GM18508 (cell line): Measurements from ENCODE around the gene RIMKLB.

Source experiments
- ATAC-seq: cut with Tn5 transposase; IDR thresholded peaks from one replicate; pipeline ENCODE4 v1.9.1; 2021; ENCODE audit warnings: moderate number of reproducible peaks; ENCODE audit not compliant: insufficient read depth, unreplicated experiment

The RIMKLB gene, protein sequence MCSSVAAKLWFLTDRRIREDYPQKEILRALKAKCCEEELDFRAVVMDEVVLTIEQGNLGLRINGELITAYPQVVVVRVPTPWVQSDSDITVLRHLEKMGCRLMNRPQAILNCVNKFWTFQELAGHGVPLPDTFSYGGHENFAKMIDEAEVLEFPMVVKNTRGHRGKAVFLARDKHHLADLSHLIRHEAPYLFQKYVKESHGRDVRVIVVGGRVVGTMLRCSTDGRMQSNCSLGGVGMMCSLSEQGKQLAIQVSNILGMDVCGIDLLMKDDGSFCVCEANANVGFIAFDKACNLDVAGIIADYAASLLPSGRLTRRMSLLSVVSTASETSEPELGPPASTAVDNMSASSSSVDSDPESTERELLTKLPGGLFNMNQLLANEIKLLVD

DNA sequence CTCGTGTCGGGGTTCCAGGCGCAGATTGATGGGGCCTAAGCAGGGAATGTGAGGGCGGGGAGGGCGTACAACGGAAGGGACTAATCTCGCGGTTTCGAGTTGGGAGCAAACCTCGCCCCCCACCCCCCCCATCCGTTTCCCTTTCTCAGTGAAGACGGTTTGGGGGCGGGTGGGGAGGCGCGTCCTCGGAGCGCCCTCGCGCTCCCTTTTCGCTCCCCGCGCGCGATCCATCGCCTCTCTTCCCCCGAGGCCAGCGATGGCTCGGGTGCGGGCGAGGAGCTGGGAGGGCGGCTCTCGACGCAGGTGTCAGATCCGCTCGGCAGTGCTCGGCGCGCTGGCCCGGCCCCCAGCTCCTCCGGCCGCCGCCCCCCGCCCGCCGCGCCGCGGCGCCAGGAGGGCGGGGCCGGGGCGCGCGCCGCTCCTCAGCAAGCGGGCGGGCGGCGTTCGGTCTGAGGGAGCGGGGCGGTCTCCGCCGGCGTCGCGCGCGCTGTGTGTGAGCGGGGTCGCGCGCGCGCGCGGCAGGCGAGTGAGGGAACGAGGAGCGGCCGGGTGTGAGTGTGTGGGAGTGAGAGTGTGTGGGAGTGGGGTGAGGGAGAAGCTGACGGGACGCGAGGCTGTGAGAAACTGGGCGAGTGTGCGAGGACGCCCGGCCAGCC, at the start of gene RIMKLB:
Gene RIMKLB, plus strand, starts transcription at position 516 of the 656 bp plus-strand sequence. CDS start 15,876 bp downstream, outside the sequence.
- ATAC-seq: no peak

DNA sequence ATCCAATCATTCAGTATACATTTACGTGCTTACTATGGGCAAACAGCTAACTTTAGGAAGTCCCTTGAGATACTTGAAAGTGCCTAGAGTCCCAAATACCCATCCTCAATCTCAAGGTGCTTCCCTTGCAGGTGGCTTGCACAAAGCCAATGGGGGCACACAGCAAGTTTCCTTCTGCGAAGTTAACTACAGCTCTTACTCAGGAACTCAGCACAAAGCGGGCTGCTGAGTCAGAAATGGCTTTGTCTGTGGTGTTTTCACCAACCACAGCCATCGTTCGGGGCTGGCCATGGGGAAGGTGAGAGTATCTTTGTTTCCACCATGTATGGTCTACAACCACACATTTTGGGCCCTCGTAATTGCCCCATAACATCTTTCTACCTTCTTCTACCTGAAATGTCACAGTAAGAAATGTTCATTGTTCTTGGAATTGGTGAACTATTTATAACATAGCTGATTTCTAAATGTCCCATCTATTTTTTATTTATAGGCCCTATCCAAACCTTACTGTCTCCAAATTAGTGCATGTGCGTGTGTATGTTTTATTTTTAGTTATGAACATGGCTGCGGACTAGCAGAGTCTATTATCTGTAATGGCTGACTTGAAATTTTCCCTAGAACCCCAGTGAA, 49.1 kb upstream of the RIMKLB start:
- peak; percentile 52 for ATAC-seq

DNA sequence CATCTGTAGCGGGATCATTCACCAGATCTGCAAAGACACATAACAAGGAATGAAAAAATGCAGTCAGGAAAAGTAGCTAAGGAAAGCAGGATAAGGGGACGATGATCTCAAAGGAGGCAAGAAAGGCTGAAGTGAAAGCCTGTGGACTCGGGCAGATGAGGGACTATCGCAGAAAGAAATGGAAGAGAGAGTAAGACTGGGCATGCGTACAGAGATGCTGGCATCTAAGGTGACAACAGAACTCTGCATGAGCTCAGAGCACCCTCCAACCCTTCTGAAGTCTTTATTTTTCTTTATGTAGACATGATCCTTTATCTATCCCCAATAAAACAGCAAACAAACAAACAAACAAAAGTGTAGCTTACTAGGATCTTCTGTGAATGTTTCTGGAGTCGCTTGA, 42.4 kb upstream of the RIMKLB start:
- ATAC-seq: no peak

DNA sequence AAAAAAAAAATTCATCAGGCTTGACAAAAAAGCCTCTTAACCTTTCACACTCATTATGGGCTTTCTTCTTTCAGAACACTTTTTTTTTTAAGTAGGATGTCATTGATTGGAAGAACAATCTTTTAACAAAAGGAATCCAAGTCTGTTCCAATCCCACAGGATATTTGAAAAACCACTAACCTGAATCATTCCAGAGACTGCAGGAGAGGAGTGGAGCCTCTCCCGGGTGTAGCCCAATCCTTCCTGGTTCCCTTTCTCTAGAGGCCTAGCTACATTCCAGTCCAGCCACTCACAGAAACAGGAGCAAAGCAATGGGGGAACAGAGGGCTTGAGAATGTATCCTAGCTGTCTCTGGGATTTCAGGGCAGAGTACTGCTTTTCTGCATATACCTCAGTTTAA, 39.4 kb upstream of the RIMKLB start:
- ATAC-seq: no peak

DNA sequence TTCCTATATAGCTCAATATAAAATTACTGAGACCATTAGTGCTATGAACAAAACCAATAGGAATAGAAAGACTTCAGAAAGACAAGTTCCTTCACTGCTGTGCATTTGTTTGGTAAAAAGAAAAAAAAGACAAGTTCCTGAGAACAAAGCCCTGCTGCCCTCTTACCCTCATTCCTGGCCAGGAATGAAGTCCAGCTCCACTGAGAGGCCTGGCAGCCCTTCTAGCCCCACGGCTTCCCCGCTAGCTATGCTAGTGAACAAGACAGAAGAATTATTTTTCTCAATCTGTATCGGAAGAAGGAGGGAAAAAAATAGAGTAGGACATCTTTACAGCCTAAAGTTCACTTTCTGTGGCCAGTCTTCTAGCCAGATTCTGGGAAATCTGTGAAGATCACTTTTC, 36.8 kb upstream of the RIMKLB start:
- ATAC-seq: no peak

DNA sequence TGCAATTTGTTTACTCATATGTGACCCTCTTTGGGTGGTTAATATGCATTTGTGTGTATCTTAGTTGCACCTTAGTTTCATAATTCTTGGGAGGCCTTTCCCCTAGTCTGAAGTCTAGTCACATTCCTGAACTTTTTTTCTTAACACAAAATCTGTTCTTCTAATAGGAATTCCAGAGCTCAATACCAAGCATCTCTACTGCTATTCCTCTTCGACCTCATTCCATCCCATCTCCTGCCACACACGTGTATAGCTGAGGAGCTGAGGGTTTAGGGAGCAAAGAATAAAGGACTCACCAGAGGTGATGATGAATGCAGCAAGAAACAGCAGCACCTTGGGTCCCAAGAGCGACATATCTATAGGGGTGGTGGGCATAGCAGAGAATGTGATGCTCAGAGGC, 36.0 kb upstream of the RIMKLB start:
- no peak for ATAC-seq

DNA sequence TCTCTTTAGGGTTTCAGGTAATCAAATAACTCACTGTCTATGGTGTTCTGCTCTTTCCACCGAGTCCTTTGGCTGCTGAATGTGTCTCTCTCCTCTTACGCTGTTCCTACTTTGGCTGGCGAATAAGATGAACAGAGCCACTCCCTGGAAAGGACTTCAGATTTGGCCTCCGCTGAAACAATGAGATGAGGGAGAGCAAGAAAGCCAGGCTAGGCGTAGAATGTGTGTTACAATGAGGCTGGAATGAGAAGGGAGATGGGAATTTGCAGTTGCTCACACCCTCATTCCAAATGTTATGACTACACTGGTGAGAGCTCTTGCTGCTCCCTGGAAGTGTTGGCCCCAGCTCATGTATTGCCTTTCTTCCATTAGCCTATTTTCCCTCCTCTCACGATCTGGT, 35.2 kb upstream of the RIMKLB start, which contains the start of gene MFAP5:
Gene MFAP5, minus strand, starts transcription at position 234 of the 400 bp plus-strand sequence. CDS start 722 bp downstream, outside the sequence.
- no peak for ATAC-seq

DNA sequence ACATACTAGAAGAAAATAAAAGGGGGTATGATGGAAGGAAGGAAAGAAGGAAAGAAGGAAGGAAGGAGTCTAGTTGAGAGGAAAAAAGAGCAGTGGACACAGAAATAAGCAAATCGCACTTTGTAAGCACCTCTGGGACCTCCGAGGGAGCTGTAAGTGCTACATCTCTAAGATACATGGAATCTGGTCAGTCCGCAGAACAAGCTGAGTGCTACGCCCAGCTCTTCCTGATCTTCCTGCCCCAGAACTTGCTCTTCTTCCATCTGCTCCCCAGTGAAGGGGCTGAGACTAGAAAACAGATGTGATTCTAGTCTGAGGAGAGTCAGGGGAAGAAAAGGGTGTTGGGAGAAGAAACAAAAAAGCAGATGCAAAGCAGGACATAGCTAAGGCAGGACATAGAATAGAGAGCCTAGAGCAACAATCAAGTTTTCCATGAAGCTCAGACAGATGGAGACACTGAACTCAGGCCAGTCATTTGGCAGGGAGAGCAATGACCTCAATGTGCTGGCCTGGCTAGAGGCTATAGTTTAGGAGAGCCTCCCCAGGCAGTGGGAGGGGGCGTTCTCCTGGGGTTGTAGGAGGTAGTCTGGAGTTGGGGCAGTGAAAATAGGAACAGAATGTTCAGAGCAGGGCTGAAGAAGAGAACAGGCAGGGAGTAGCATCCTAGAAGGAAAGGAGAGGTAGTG, 33.4 kb upstream of the RIMKLB start:
- ATAC-seq: no peak

DNA sequence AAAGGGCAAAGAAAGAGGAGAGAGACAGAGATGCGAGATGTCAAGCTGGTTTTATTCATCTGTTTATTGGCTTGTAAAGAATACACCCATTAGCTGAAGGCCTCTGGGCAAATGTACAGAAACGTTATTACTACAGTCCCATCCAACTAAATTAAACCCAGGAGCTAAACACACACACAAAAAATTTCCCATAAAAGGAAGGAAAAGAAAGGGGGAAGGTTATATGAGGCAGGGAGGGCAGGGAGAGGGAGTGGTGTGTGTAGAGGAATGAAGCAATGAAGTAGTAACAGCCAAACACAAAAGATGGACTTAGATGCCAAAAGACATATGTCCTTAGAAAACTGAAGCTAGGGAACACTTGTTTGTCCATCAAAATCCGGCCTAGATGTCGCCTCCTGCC, 32.0 kb upstream of the RIMKLB start:
- no peak for ATAC-seq

DNA sequence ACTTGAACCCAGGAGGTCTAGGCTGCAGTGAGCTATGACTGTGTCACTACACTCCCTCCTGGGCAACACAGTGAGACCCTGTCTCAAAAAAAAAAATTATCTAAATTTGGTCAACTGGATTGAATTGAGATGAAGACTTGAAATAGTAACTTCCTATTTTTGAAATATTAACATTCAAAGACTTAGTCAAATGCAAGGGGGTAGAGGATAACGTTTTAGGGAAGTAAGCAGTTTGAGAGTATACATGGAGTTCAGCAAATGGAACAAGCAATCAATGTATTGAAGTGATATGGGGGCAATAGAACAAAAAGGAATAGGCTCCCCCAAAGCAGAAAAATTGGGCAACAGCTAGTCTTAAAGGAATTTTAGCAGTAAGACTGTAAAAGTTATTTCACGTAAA, 30.5 kb upstream of the RIMKLB start:
- no peak for ATAC-seq

DNA sequence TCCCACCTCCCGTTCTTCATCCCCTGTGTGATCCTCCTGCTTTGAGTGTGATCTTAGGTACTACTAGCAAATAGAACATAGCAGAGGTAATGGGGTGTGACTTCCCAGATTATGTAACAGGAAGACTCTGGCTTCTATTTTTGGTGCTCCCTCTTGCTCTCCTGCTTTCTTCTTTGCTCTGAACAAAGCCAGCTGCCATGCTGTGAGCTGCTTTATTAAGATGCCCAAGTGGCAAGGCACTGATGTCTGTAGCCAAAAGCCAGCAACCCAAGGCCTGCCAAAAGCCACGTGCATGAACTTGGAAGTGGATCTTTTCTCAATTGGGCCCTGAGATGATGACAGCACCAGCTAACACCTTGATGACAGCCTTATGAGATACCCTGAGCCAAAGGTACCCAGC, 29.4 kb upstream of the RIMKLB start:
- ATAC-seq: no peak

DNA sequence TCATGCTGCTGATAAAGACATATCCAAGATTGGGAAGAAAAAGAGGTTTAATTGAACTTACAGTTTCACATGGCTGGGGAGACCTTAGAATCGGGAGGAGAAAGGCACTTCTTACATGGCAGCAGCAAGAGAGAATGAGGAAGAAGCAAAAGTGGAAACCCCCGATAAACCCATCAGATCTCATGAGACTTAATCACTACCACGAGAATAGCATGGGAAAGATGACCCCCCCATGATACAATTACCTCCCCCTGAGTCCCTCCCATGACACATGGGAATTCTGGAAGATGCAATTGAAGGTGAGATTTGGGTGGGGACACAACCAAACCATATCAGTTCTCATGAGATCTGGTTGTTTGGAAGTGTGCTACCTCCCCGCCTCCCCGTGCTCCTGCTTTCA, 25.4 kb upstream of the RIMKLB start:
- no peak for ATAC-seq

DNA sequence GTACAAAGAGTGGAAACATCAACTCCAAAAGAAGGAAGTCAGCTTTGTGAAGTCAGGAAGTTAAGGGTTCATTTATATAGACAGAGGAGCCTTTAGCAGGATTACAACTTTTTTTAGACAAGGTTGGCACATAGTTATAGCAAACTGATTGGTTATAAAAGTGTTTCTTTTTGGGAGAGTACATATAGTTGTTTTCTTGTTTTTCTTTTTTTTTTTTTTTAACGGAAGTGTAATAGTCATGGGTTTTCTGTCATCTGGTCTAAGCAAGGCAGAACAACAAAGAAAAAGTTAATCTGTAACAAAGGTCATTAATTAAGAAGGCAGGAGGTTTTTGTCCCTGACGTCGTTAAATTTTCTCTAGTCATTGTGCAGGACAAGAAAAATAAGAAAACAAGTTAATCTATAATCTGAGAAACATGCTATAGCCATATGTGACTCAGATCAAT, 22.2 kb upstream of the RIMKLB start:
- peak; percentile 50 for ATAC-seq

DNA sequence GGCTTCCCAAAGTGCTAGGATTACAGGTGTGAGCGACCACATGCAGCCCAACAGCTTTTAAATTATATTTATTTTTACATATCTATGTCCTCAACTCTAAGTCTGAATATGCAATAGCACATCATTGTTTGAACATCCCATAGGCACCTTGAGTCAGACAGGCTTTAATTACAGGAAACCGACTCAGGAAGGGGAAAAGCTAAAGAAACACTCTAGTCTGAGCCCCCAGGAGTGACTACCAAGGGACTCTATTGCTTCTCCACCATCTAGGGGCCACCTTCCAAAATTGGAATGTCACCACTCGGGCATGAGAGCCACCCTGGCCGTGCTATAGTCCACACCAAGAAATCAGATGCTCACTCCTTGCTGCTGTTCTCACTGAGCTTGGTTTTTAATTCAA, 21.1 kb upstream of the RIMKLB start:
- no peak for ATAC-seq

DNA sequence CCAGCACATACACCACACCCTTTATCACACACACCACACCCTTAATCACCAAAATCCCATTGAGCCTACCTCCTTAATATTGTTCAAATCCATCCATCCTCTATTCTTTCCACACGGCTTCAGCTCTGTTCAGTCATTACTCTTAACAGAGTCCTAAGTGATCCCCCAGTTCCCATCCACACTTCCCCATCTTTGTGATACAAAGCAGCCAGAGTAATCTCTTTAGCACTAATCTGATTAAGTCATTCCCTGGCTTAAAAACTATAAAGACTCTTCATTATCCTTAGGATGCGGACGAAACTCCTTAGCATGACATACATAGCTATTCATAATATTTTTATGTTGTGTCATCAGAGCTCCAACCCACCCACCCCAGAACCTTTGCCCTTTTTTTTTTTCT, 20.4 kb upstream of the RIMKLB start:
- ATAC-seq: no peak

DNA sequence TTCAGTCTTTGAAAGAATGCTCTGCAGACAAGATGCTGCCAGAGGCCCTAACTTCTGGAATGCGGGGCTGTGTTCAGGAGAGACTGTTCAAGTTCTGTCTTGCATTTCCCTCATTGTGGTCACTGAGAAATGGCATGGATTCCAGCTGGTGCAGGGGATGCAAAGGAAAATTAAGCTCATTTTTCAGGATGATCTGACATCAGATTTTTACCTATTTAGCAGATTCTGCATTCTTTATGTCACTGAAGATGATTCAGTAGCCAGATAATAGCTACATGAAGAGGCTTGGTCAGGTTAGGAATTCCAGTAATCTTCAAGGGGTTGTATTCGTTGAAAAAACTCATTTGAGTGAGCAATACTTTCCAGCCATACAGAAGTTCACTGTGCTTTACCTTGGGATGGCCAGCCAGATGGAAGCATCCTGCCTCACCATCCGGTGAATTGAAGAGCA, 19.1 kb upstream of the RIMKLB start:
- ATAC-seq: no peak

DNA sequence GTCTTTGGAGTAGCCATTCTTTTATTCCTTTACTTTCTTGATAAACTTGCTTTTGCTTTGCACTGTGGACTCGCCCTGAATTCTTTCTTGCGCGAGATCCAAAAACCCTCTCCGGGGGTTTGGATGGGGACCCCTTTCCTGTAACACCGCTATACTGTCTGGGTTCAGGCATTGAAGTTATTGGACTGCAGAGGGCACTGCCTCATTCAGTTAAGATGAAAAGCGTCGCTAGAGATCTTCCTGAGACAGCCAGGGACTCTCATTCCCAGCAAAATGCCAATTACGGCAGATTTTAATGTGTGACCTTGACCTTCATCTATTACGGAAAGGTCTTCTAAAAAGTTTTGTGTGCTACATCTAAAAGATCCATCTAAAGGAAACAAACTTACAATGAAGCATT, 17.3 kb upstream of the RIMKLB start:
- ATAC-seq: no peak

DNA sequence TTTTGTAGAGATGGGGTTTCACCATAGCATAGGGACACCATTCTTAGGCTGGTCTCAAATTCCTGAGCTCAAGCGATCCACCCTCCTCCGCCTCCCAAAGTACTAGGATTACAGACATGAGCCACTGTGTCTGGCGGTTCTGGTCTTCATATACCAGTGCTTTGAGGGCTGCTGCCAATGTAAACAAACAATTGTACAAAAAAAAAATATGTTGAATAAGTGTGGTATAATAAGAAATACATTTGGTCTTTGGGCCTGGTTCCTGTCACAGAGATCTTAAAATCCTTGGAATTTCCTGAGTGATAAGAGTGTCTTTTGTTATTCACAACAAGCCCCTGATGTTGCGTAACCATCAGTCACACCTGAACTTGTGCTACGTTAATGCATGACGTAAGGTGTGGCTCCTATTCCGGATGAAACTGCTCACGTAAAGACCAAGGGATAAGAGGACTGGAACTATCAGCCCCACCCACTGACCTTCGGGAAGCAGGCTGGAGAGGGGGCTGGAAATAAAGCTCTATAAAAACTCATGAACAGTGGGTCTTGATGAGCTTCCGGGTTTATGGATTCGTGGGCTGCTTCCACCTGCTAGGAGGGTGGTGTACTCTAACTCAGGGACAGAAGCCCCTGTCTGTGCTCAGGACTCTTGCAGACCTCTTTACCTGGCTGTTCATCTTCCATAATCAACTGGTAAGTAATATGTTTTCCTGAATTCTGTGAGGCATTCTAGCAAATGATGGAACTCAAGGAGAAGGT, 16.5 kb upstream of the RIMKLB start:
- no peak for ATAC-seq

DNA sequence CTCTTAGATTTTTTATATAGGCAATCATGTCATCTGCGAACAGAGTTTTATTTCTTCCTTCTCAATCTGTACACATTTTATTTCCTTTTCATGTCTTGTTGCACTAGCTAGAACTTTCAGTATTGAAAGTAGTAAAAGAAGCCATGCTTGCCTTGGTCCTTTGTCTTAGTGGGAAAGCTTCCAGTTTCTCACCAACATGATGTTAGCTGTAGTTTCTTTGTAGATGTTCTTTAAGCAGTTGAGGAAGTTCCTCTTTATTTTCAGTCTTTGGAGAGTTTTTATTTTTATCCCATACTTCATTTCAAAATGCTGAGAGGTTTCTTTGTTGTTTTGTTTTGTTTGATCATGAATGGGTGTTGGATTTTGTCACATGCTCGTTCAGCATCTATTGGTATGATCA, 12.7 kb upstream of the RIMKLB start:
- no peak for ATAC-seq
